Heart right ventricle (tissue), 16 donors: ENCODE results near the gene BCDIN3D. TPM values are rescaled to one million over a fixed set of nuclear protein-coding genes. Genes with fewer than 3 reads are reported as not detected.

Source experiments
- ATAC-seq, 8 donors: fragments of 200-7000 bp; cut with Tn5 transposase; one replicate each; pipeline ENCODE4 v1.9.1; 2020; ENCODE audit warnings: mild to moderate bottlenecking in 8 of 8, moderate library complexity in 8 of 8, moderate number of reproducible peaks in 1 of 8
- DNase-seq, 2 donors: peaks; one replicate each; pipeline ENCODE4 v3.0.0-alpha.2; 2020
- H3K27ac ChIP-seq, 10 donors: fragments of 200-600 bp; sonication (generic) in 2 of 10; one replicate each; pipeline versions ENCODE4 v1.5.0 to v1.8.0; 2020 to 2022; ENCODE audit warnings: mild to moderate bottlenecking in 3 of 10
- H3K27me3 ChIP-seq, 7 donors: fragments of 200-600 bp; one replicate each; pipeline ENCODE4 v1.8.0; 2021 to 2022; ENCODE audit warnings: mild to moderate bottlenecking in 2 of 7
- H3K36me3 ChIP-seq, 9 donors: fragments of 200-600 bp; sonication (generic) in 1 of 9; one replicate each; pipeline versions ENCODE4 v1.5.0 to v1.8.0; 2020 to 2022; ENCODE audit warnings: mild to moderate bottlenecking in 2 of 9
- H3K4me1 ChIP-seq, 9 donors: fragments of 200-600 bp; sonication (generic) in 1 of 9; one replicate each; pipeline versions ENCODE4 v1.5.0 to v1.8.0; 2020 to 2022; ENCODE audit warnings: mild to moderate bottlenecking in 4 of 9
- H3K4me3 ChIP-seq, 10 donors: fragments of 200-600 bp; sonication (generic) in 2 of 10; one replicate each; pipeline versions ENCODE4 v1.5.0 to v1.8.0; 2020 to 2022; ENCODE audit warnings: mild to moderate bottlenecking in 7 of 10, moderate library complexity in 2 of 10
- H3K9me3 ChIP-seq, 11 donors: fragments of 200-600 bp in 10 of 11; sonication (generic) in 2 of 11; one replicate each; pipeline versions ENCODE4 v1.5.0 to v1.8.0; 2013 to 2022; ENCODE audit warnings: mild to moderate bottlenecking in 2 of 11, control low read depth in 1 of 11, moderate library complexity in 1 of 11
- CTCF ChIP-seq, 9 donors: fragments of 200-600 bp; sonication (generic) in 2 of 9; IDR thresholded peaks; one replicate each; pipeline versions ENCODE4 v1.5.0 to v1.8.0; 2021 to 2022; ENCODE audit warnings: antibody characterized with exemption in 9 of 9, mild to moderate bottlenecking in 5 of 9, moderate library complexity in 1 of 9
- WGBS, 2 donors: extraction: QIAGEN DNeasy Blood & Tissue Kit; methylation state at CpG; one replicate each; pipeline ENCODE4 v1.1.7; 2013; ENCODE audit warnings: inconsistent platforms in 1 of 2; 5-methylcytosine and 5-hydroxymethylcytosine counted together
- intact Hi-C, 10 donors: fragments of 100-400 bp; cut with DNase I; formaldehyde crosslinking; loops; one replicate each; pipeline versions ENCODE4 v1.11.1 to v1.14.2; 2022
- polyA plus RNA-seq, 2 donors: library from polyadenylated mRNA; stranded (reverse); fragments of 200-250 nt; gene quantifications; one replicate each; pipeline ENCODE4 v1.2.3, GENCODE V29; 2013
- total RNA-seq, 10 donors: library from RNA; stranded (reverse); fragmentation: NEBNext Ultra II Directional in 3 of 10; extraction: Animal tissue kit (Norgen Biotek cat#: 25700) in 3 of 10; gene quantifications; one replicate each; pipeline versions ENCODE4 v1.2.1 to v1.2.4, GENCODE V29; 2021 to 2023
- donor health status: Arrhythmogenic right ventricular cardiomyopathy.
- donor health status: ischemic (EF 13 %, LVEDD 7.1; RV severe dilation, severe dysfunction).
- donor health status: healthy with polysubstance abuse.
- donor health status: DM: no; HTN: yes; CAD: no.
- donor health status: DM: no; HTN: no; CAD: no.
- donor health status: ischemic (EF 25% LVEDD 6.9; RV normal size, moderate dysfunction).
- donor health status: ischemic (EF 25% LVEDD 5.7; RV mildly dilated, moderate dysfunction).
- donor health status: healthy.
- donor health status: DM: yes; HTN: yes; CAD: no.
- donor health status: Ischemic cardiomyopathy.
- donor health status: ischemic (EF 35%, LVEDD 5.7; RV mildly dilated, moderate dysfunction).
- donor health status: nonischemic (EF 11% LVEDD 7.7; RV severe dilation, severe dysfunction).
- donor health status: DM: yes; HTN: yes; CAD: no.
- donor health status: PGD.
- donor health status: ischemic (EF 29% LVEDD 5.4; RV normal size, mild dysfunction).
- donor health status: nonischemic (EF 23%, LVEDD 6.1; RV moderate dilation, normal function).

The BCDIN3D gene
- total and polyA plus RNA-seq, 12 donors, result 1.1 to 3.9 (median 2.1) TPM

GRCh38 chr12:49824895-49825294, 18.0 kb downstream of the BCDIN3D start:
- no peak for TF ChIP-seq CTCF (IDR thresholded peaks at IDR 0.05)
- Histone ChIP-seq H3K27ac (peak overlapping the region; percentile 2 to 97 (median 93)), H3K9me3 (no peaks in the 10 kb centered on the region), H3K36me3 (peaks cover 0 to 11% (median 2%) of the 10 kb centered on the region in 9 donors), H3K4me1 (peaks cover 22 to 87% (median 74%) of the 10 kb centered on the region in 9 donors), H3K27me3 (no peaks in the 10 kb centered on the region), H3K4me3 (peak overlapping the region in 3 of 10 donors; percentile 8 to 35 (median 29))
- ATAC-seq, result peak in 1 of 8 donors; percentile 23
- intact Hi-C loops, result loop anchor here in 1 of 10 donors (10.0 kb wide), 1 partner anchor 180 kb away; no protein-coding TSS in a partner anchor
- WGBS, 2 donors, result 59 to 67% methylated on average over 4 of the region's 4 CpGs
- no peak for DNase-seq

GRCh38 chr12:49824416-49824815, 18.5 kb downstream of the BCDIN3D start:
- TF ChIP-seq CTCF (IDR thresholded peaks at IDR 0.05), result no peak
- intact Hi-C loops, result loop anchor here in 1 of 10 donors (10.0 kb wide), 1 partner anchor 180 kb away; no protein-coding TSS in a partner anchor
- Histone ChIP-seq H3K4me1 (peaks cover 22 to 91% (median 79%) of the 10 kb centered on the region in 9 donors), H3K27ac (peak overlapping the region in 9 of 10 donors; percentile 2 to 97 (median 93)), H3K4me3 (no peak overlapping the region), H3K36me3 (peaks cover 0 to 11% (median 2%) of the 10 kb centered on the region in 9 donors), H3K27me3 (no peaks in the 10 kb centered on the region), H3K9me3 (no peaks in the 10 kb centered on the region)
- ATAC-seq (no peak), DNase-seq (no peak)
- 80 to 81% methylated on average over 8 of the region's 8 CpGs for WGBS, 2 donors

- no peak overlapping the region for H3K4me3 ChIP-seq
- intact Hi-C loops, result loop anchor here in 1 of 10 donors (10.0 kb wide), 1 partner anchor 179 kb away; no protein-coding TSS in a partner anchor
- 72 to 77% methylated on average over 6 of the region's 6 CpGs for WGBS, 2 donors
- DNase-seq (no peak), ATAC-seq (no peak)
- no peaks in the 10 kb centered on the region for H3K9me3 ChIP-seq
- H3K36me3 ChIP-seq, result peaks cover 0 to 11% (median 2%) of the 10 kb centered on the region in 9 donors
- H3K27ac ChIP-seq, result peak overlapping the region in 8 of 10 donors; percentile 13 to 97 (median 93)
- no peak for TF ChIP-seq CTCF (IDR thresholded peaks at IDR 0.05)
- H3K4me1 ChIP-seq, result peaks cover 22 to 91% (median 77%) of the 10 kb centered on the region in 9 donors
- no peaks in the 10 kb centered on the region for H3K27me3 ChIP-seq
These were observed 19.0 kb downstream of the BCDIN3D start for GRCh38 chr12:49823951-49824350.

- Histone ChIP-seq H3K4me1 (peaks cover 22 to 88% (median 73%) of the 10 kb centered on the region in 9 donors), H3K27me3 (no peaks in the 10 kb centered on the region), H3K4me3 (no peak overlapping the region), H3K36me3 (peaks cover 0 to 11% (median 2%) of the 10 kb centered on the region in 9 donors), H3K27ac (peak overlapping the region in 2 of 10 donors; percentile 41 to 86), H3K9me3 (no peaks in the 10 kb centered on the region)
- intact Hi-C loops, result loop anchor here in 1 of 10 donors (10.0 kb wide), 1 partner anchor 179 kb away; no protein-coding TSS in a partner anchor
- TF ChIP-seq CTCF (IDR thresholded peaks at IDR 0.05), result no peak
- DNase-seq, result no peak
- 57 to 82% methylated on average over 1 of the region's 1 CpG for WGBS, 2 donors
- ATAC-seq, result no peak
These were observed 19.6 kb downstream of the BCDIN3D start for GRCh38 chr12:49823350-49823749.
